Neural progenitor cell (in vitro differentiated cells): ENCODE measurements around the gene NAPB.

Experiments used
- EZH2 ChIP-seq: fragments of 200-600 bp; sonication (generic); IDR thresholded peaks from 2 replicates; pipeline ENCODE4 v1.6.1; 2017; ENCODE audit warnings: antibody characterized with exemption, mild to moderate bottlenecking, moderate library complexity
- EZH2phosphoT487 ChIP-seq: fragments of 200-600 bp; sonication (generic); IDR thresholded peaks from 2 replicates; pipeline ENCODE4 v1.6.1; 2017; ENCODE audit warnings: antibody characterized with exemption
- TF ChIP-seq, protein P1 (sequence below): fragments of 200-600 bp; sonication (generic); IDR thresholded peaks from 2 replicates; pipeline ENCODE4 v1.5.1; 2017; ENCODE audit warnings: antibody characterized with exemption, mild to moderate bottlenecking

DNA sequence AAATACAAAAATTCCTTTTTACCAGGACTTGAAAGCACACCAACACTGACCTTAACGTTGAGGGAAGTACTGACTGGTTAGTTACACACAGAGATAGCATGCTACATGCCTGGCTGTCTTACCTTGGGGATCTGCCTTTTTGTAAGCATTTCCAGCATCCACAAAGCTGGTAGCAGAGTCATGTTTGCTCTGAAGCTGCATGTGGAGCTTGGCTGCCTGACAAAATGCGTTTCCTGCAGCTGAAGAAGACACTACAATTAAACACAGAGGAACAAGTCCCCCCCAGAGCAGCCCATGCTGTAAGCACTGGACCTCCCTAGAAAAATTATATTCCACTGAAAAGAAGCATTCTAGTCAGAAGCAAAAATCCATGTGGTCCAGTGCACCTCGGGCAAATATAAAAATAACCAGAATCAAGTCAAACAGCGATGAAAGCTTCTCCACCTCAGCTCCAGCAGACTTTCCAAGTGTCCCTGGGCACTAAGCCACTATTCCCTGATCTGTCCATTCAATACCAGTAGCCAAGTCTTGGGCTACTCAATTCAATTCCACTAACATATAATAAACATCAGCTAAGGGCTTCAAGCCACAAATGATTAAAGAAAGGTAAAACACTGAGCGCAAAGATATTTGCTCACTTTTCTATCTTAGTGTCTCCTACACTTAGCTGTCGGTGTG, 24.2 kb downstream of the NAPB start:
- TF ChIP-seq, protein P1, sequence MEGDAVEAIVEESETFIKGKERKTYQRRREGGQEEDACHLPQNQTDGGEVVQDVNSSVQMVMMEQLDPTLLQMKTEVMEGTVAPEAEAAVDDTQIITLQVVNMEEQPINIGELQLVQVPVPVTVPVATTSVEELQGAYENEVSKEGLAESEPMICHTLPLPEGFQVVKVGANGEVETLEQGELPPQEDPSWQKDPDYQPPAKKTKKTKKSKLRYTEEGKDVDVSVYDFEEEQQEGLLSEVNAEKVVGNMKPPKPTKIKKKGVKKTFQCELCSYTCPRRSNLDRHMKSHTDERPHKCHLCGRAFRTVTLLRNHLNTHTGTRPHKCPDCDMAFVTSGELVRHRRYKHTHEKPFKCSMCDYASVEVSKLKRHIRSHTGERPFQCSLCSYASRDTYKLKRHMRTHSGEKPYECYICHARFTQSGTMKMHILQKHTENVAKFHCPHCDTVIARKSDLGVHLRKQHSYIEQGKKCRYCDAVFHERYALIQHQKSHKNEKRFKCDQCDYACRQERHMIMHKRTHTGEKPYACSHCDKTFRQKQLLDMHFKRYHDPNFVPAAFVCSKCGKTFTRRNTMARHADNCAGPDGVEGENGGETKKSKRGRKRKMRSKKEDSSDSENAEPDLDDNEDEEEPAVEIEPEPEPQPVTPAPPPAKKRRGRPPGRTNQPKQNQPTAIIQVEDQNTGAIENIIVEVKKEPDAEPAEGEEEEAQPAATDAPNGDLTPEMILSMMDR: no peak
- TF ChIP-seq EZH2 (no peak), EZH2phosphoT487 (no peak)
